Left renal pelvis (tissue), 4 donors: ENCODE results near the gene CST1. TPM values are rescaled to one million over a fixed set of nuclear protein-coding genes. Genes with fewer than 3 reads are reported as not detected.
"Not testable (repeated sequence)": the region's sequence is repeated elsewhere in the genome, so short reads cannot be mapped to it uniquely, and the experiment has no call there.

Source experiments
- DNase-seq, 4 donors: peaks; one replicate each; pipeline ENCODE4 v3.0.0-alpha.2; 2013; ENCODE audit warnings: low read depth in 4 of 4, low spot score in 3 of 4
- polyA plus RNA-seq, 4 donors: library from polyadenylated mRNA; unstranded; fragments of 120-200 nt; gene quantifications; one replicate each; pipeline ENCODE4 v1.2.1, GENCODE V29; 2013; ENCODE audit not compliant: insufficient read length in 4 of 4

The CST1 gene
- polyA plus RNA-seq, 4 donors = not detected

DNA sequence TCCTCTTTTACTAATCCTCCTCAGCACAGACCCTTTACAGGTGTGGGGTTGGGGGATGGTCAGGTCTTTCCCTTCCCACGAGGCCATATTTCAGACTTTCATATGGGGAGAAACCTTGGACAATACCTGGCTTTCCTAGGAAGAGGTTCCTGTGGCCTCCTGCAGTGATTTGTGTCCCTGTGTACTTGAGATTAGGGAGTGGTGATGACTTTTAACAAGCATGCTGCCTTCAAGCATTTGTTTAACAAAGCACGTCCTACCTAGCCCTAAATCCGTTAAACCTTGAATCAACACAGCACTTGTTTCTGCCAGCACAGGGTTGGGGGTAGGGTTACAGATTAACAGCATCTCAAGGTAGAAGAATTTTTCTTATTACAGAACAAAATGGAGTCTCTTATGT, 6.1 kb upstream of the CST1 start:
- not testable (repeated sequence) for DNase-seq

DNA sequence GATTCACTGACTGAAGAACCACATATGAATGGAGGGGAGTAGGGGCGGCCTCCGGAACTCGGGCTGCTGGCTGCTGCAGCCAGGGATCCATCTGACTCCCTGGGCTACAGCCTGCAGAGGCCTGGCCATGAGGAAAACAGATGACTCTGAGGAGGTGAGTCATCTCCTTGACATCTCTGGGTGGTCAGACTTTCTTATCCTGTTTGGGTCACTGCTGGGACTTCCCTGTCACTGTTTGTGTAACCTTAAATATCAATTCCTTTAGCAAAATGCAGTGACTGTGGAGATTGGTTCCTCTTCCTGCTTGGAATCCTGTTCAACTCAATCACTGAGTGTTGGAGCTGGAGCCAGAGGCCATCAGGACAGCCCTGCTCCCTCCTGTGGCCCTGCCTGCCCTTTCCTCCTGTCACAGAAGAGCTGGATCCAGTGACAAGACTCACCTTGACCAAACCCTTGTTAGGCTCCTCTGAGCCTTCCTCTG, 4.4 kb upstream of the CST1 start:
- not testable (repeated sequence) for DNase-seq

DNA sequence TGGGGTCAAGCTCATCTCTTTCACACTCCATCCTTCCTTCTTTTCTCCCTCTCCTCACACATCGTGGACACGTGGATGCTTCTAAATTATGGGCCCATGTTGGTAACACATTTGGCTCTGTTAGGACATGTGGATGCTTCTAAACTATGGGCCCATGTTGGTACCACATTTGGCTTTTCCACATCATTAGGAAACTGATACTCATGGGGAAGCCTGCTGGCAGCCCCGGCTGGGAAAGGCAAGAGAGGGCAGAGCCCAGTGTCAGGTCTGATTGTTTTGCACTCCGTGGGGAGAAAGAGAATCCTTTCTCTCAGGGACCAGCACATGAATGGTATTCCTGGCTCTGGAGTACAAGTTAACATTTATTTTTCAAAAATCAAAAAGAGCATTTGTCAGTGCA, 4.0 kb upstream of the CST1 start:
- no peak for DNase-seq

DNA sequence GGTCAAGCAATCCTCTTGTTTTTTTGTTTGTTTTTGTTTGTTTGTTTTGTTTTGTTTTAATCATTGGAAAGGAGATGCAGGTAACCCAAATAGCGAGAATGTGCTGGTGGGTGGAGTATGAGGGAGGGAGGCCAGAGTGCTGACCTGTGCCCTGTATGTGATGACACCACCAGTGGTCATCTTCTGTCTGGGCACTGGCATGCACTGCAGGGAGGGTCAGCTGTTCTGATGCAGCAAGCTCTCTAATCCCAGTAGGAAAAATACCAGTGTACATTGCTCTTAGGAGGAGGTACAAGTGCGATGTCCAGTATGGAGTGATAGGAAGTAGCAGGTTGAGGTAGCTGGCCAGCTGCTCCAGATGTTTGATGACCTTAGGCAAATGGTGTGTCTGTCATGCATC, 2.9 kb upstream of the CST1 start:
- DNase-seq = no peak

DNA sequence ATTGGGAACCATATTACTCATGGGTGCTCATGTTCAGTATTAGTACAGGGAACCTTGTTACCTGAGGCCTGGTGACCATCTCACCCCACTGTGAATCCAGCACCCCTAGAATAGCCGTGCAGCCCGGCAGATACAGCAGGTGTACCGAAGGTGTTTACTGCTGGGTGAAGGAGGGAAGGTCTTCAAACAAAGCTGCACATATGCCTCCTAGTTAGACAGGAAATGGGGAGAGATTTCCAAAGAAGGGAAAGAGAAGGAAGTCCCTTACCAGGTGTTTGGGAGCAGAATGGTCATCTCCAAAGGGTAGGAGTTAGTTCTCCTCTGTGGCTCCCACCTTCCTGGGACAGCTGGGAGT, 2.4 kb upstream of the CST1 start:
- no peak for DNase-seq

DNA sequence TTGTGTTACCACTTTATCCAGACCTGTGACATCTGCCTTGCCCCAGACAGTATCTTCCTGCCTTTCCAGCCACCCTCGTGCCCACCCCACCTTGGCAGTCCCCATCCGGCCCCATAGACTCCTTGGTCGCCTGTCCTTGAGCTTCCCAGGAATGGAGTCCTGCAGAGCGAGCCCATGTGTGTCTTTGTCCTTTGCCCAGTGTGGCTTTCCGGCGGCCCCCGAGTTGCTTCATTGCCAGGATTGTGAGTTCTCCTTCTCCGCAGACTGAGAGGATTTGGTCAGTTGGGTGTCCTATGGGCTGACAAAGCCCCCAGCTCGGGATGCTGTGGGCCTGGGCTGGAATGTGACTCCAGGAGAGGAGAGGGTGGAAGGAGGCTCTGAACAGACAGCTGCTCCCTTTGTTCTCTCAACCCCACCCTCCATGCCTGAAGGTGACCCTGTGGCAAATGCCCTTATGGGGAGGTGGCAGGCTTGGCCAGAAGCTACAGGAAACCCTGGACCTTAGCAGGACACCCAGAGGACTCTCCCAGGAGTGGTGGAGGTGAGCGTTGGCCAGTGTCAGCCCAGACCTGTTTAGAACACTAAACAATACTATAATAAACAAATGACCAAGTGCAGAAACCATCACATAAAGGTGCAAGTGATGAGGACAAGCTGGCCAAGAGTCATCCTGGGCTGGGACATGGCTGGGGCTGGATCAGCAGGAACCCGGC, 1.9 kb upstream of the CST1 start:
- DNase-seq = no peak

DNA sequence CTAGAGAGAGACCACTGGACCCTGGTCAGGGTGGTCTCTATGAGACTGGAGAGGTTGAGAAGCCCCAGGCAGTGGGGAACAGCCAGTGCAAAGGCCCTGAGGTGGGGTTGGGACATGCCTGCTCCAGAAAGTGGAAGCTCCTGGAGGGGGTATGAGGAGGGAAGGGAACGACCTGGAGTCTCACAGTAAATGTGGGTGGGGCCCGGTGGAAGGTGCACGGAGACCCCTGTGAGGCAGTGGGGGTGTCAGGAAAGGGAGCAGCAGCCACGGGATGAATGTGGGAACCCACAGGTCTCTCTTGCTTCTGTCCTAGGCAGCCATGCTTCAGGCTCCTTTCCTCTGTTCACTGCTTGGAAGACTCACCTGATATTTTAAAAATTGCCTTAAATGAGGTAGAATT, 1.3 kb upstream of the CST1 start:
- no peak for DNase-seq

DNA sequence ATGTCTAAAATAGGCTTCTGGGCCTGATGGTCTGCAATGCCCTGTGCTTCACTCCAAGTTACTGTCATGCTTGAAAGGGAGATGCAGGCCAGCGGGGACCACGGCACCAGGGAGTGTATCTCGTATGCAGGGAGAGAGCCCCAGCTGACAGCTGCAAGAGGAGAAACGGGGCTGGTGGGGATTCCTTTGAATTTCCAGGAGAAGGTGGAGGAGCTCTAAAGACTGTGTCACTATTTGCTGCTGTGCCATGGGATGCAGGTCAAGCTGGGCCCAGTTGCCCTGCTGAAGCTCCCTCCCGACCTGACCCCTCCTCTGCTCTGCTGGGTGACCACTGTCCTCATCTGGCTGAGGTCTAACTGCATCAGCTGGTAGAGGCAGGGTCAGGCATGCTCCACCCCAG, 989 bp downstream of the CST1 start:
- no peak for DNase-seq

DNA sequence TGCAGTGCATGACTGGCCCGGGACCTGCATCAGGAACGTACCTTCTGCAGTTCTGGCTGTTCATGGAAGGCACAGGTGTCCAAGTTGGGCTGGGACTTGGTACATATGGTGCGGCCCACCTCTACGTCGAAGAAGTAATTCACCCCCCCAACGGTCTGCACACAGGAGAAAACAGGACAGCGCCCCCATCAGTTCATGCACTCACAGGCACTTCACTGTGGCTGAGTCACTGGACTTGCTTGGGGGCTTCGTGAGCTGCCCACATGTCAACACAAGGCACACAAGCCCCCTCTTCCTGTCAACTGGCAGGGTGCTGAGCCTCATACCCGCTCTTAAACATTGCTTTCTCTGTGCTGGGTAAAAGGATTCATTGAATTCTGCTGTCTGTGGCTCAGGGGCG, 1.8 kb downstream of the CST1 start:
- not testable (repeated sequence) for DNase-seq

DNA sequence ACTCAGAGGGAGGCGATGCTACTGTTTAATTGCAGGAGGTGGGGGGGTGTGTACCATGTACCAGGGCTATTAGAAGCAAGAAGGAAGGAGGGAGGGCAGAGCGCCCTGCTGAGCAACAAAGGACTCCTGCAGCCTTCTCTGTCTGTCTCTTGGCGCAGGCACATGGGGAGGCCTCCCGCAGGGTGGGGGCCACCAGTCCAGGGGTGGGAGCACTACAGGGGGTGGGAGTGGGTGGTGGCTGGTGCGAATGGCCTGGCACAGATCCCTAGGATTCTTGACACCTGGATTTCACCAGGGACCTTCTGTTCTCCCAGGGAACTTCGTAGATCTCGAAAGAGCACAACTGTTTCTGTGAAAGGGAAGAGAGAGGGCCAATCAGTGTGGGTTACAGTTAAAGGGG, 3.2 kb downstream of the CST1 start:
- not testable (repeated sequence) for DNase-seq

DNA sequence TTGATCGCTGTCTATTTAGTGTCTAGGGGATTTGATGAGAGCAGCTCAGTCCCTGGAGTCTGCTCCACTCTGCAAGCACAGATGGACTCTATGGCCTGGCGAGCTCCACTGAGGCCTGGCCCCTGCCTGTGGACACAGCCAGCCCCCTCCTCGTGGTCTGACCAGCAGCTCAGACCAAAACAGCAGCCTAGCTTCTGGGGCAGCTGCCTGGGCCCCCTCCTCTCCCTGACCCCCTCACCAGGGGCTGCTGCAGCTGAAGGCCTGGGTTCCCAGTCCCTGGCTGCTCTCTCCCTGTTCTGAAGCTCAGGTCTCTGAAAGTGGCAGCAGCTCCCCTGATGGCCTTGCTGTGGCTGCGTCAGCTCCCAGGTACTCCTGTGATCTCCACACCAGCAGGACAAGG, 3.6 kb downstream of the CST1 start:
- not testable (repeated sequence) for DNase-seq

DNA sequence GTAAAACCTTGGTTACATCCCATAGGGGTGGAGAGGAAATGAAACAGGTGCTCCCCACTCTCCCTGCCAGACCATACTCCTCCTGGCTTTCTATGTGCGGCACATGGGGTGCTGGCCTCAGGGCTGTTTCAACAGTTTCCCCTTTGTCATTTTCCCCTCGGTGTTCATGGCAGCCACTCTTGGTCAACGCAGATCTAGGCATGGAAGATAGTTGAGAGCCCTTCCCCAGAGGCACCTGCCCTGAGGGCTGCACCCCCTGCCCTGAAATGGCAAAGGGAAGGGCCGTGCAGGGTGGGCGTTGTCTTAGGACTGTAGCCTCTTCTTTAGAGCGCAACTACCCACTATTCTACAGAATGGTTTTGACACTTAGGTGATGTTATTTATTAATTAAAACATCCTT, 4.4 kb downstream of the CST1 start:
- no peak for DNase-seq

DNA sequence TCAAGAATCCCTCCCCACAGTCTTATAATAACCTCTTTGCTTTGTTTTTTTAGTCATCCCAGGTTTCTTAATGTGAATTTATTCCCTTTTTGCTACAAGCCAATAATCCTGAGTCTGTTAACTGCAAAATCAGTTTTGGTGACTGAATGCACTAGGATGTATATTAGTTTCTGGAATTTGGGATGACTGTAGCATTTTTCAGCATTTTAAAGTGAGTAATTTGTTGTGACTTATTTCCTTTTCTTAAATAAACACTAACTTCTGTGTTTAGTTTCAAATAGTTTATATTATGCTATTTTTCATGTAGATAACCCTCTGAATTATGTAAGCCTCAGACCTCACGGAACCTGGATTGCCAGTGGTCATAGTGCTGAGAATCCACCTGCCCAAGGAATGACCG, 5.5 kb downstream of the CST1 start:
- no peak for DNase-seq

DNA sequence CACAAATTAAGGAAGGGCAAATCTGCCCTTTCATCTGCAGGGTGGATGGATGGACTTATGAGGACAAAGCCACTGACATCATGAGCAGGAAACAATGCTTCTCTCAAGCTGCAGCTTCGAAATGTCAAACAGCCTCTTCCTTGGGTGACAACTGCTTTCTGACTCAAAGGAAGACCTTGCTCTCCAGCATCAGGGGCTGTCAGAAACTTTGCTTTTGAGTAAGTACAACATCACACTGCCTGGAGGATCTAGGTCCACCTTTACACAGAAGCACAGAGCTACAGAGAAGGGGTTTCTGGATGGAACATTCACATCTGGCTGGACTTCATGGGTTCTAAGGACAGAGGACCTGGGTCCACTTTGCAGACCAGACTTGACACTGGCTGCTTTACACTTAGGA, 5.9 kb downstream of the CST1 start:
- DNase-seq = no peak

DNA sequence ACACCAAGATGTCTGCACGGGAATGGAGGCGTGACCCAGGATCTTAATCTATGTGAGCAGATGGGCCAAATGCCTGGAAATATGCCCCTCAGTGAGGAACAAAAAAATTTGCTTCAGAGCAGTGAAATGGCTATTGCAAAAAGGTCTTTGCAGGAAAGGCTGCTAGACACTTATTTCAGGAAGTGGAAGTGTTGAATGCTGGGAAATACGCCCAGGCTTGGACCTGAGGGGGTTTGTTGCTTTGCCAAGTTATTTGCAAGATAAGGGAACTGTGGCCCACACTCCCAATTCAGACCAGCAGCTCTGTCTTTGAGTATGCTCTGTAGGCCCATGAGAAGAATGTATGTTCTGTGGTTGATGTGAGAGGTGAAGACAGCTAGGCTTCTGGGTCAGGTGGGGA, 15.3 kb downstream of the CST1 start:
- DNase-seq = not testable (repeated sequence)

DNA sequence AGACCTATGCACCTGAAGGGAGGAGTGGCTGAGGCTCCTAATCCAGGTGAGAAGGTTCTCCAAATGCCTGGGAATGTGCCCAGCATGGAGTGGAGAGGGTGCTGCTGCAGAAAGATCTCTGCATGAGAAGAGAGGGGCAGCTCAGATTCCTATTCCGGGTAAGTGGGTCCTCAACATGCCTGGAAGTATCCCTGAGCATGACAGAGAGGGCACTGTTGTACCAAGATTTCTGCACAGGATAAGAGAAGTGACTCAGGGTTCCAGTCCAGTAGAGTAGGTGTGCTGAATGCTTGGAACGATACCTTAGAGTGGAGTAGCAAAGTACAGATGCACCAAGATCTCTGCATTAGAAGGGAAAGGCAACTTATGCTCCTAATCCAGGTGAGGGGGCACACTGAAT, 15.8 kb downstream of the CST1 start:
- not testable (repeated sequence) for DNase-seq

DNA sequence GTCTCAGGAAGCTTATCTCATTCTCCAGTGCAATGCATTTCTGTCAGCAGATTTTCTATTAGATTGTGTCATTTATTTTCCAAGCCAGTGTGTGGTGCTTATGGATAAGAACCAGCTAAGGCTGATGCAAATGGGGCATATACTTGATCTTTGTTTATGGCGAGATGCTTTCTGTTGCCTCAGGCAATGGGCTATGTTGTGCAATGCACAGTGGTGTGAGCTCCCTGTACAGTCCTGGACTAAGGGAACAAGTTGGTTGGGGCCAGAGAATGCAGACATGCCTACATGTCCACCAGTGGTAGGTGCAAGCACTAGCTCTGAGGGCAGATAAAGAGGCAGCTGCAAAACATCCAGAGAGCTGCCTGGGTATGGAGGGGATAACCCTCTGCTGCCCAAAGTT, 16.3 kb downstream of the CST1 start:
- not testable (repeated sequence) for DNase-seq

DNA sequence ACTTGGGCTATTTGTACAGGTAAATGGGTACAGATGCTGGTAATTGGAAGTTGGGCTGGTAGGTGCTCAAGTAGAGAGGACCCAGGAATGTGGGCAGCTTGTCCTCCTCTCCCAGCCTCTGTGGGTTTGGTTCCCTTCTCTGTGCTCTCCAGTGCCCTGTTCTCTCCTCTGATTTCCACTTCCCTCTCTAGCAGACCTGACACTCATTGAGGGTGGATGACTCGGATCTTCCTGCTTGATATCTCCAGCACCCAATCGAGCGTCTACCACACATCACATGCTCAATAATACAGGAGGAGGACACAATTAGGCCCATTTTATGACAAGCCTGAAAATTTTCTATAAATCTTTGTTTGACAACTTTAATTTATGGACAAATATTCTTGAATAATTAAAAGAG, 23.7 kb downstream of the CST1 start:
- no peak for DNase-seq

DNA sequence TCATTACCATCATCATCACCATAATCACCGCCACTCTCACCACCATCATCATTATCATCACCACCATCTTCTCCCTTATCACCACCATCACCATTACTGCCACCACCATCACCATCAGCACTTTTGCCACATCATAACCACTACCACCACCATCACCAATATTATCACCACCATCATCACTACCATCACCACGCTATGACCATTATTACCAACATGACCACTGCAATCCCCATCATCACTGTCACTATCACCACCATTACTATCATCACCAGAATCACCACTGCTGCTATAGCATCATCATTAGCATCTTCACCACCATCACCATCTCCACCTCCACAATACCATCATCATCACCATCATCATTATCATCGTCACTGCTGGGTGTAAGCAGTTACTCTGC, 25.6 kb downstream of the CST1 start:
- no peak for DNase-seq

DNA sequence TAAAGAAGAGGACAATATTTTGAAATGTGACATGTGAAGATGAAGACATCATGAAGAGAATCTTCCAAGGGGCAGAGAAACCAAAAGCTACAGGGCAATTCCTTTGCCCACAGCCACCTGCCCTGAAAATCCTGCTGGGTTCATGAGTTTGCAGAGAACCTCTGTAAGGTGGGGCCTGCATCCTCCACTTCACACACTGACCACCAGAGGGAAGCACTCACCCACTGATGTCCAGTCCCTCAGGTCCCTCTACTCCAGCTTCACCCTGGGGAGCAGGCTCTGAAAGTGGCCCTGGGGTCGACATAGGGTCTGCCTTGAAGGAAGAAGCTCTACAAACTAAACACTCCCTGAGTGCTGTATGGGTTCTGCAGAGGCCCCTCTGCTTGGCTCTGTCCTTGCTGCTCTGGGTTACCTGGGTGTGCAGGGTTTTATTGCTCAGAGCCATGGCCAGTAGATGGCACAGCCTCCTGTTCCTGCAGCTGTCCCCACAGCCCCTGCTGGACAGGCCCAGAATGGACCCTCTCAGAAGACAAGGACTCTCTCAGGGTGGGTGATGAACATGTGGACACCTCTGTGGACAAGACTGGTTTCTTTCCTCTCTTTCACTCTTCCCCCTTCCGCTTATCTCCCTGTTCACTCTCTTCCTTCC, 27.0 kb downstream of the CST1 start:
- not testable (repeated sequence) for DNase-seq

DNA sequence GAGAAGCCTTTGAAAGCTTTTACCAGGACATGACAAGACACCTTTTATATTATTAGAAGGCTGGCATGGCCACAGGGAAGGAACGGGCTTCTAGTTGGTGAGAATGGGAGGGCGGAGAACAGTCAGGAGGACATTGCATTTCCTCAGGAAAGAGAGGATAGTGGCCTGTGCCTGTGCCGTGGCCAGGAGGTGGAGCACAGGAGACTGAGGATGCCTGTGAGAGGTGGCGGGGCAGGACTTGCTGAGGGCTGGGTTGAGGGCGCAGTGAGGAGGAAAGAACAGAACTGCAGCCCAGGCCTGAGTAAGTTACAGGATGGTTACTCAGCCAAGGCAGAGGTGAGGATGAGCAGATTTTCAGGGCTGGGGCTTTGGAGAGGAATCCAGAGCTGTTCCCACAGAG, 27.9 kb downstream of the CST1 start:
- not testable (repeated sequence) for DNase-seq

DNA sequence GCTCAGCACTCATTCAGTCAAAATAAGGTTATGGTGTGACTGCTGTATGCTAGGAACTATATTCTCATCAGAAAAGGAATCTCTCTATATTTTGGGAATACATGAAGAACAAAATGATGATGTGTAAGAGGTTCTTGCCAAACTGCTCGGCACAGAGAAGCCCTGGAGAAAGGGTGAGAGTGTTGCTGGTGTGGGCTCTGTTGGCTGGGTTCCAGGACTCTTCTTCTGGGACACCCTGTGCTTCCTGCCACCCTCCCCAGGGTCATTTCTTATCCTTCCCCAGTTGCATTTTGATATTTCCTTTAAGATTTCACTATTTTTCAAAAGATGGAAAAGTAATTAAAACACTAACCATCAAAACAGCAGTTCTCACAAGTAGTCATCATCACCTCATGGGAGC, 28.8 kb downstream of the CST1 start:
- DNase-seq = no peak

DNA sequence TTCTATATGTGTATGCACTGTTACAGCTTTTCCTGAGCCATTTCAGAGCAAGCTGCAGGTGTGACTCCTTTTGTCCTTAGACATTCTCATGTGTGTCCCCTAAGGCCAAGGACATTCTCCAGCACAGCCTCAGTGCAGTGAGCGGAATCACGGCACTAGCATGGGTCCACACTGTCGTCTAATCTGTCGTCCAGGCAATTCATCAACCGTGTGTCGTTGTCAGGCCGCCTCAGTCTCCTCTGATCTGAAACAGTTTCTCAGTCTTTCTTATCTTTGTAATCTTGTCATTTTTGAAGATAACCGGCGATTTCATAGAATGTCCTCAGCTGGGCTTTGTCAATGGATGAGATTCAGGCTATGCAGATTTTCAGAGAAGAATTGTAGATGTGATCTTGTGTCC, 31.4 kb downstream of the CST1 start:
- not testable (repeated sequence) for DNase-seq
